ENCODE data around the gene IFT52.
"Not testable (repeated sequence)": the region's sequence is repeated elsewhere in the genome, so short reads cannot be mapped to it uniquely, and the experiment has no call there.

IFT52 gene

GRCh38 chr20:43568706-43569105 is 22.0 kb upstream of the IFT52 start:
- no peak for DNase-seq

- DNase-seq = no peak
Observed at GRCh38 chr20:43569282-43569681, 21.5 kb upstream of the IFT52 start.

GRCh38 chr20:43570496-43570895 is 20.2 kb upstream of the IFT52 start:
- no peak for DNase-seq

GRCh38 chr20:43571310-43571709 is 19.4 kb upstream of the IFT52 start:
- no peak for DNase-seq

- DNase-seq = no peak
Observed at GRCh38 chr20:43571771-43572170, 19.0 kb upstream of the IFT52 start.

GRCh38 chr20:43572891-43573290 is 17.8 kb upstream of the IFT52 start:
- DNase-seq = no peak

- no peak for DNase-seq
Observed at GRCh38 chr20:43576108-43576507, 14.6 kb upstream of the IFT52 start.

GRCh38 chr20:43579861-43580793 is 10.6 kb upstream of the IFT52 start:
- no peak for DNase-seq

GRCh38 chr20:43583133-43583864 is 7.4 kb upstream of the IFT52 start:
- DNase-seq = no peak

- peak; percentile 87 for DNase-seq
Observed at GRCh38 chr20:43583982-43584432, 6.7 kb upstream of the IFT52 start.

- peak; percentile 49 for DNase-seq
Observed at GRCh38 chr20:43584448-43585136, 6.1 kb upstream of the IFT52 start.

GRCh38 chr20:43586641-43587040 is 4.1 kb upstream of the IFT52 start:
- no peak for DNase-seq

- not testable (repeated sequence) for DNase-seq
Observed at GRCh38 chr20:43588526-43588925, 2.2 kb upstream of the IFT52 start.

- no peak for DNase-seq
Observed at GRCh38 chr20:43590036-43590391, 723 bp upstream of the IFT52 start.

- not testable (repeated sequence) for DNase-seq
Observed at GRCh38 chr20:43601960-43602359, 11.2 kb downstream of the IFT52 start.

GRCh38 chr20:43603124-43603523 is 12.4 kb downstream of the IFT52 start:
- no peak for DNase-seq

GRCh38 chr20:43605715-43606114 is 15.0 kb downstream of the IFT52 start:
- no peak for DNase-seq

- DNase-seq = not testable (repeated sequence)
Observed at GRCh38 chr20:43607278-43607677, 16.5 kb downstream of the IFT52 start.

- no peak for DNase-seq
Observed at GRCh38 chr20:43631598-43631997, 40.9 kb downstream of the IFT52 start.

- no peak for DNase-seq
Observed at GRCh38 chr20:43636429-43636828, 45.7 kb downstream of the IFT52 start.

- no peak for DNase-seq
Observed at GRCh38 chr20:43642548-43642947, 51.8 kb downstream of the IFT52 start.

- DNase-seq = no peak
Observed at GRCh38 chr20:43650997-43651525, 60.3 kb downstream of the IFT52 start.

- DNase-seq = not testable (repeated sequence)
Observed at GRCh38 chr20:43651650-43652184, 61.0 kb downstream of the IFT52 start.

Measured in fibroblast of skin of right quadriceps (primary cell).